ENCODE data around the gene HAAO. TPM values are rescaled to one million over a fixed set of nuclear protein-coding genes. Genes with fewer than 3 reads are reported as not detected.

The HAAO gene
- total RNA-seq, 1 experiment from 2014 or later: 0.74 TPM

DNA sequence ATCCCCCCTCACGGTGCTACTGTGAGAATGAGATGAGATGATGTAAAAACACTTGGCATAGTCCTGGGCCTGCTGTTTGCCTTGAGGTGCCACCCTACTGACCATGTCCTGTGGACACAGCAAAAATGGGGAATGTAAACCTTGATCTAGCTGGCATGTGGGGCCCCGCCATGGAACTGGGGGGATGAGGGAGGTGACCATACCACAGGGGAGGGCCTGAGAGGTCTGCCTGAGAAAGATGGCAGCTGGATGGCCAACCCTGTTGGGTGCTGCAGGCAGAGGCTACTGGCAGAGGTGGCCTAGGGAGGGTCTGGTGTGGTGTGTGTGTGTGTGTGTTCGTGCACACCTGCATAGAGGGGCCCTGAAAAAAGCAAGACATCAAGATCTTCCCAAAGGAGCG, 777 bp downstream of the HAAO start:
- in situ Hi-C loops (cut with HindIII; ENCODE audit: low pct_unique_long_range_greater_than_20kb, low sequenced_read_pairs) (no loop called here), intact Hi-C loops (cut with micrococcal nuclease; ENCODE audit: unreplicated experiment) (no loop called here)
- BruUV-seq (replicated peaks): no TSS peak
- Histone ChIP-seq H3K9me3 (ENCODE audit: control insufficient read depth, insufficient read depth, low read depth, low read length) (no peaks in the 10 kb centered on the region), H3K36me3 (ENCODE audit: control insufficient read depth, insufficient read depth, low read length) (no peaks in the 10 kb centered on the region), H3K4me1 (ENCODE audit: control insufficient read depth, insufficient read depth, low read length) (no peaks in the 10 kb centered on the region), H3K4me3 (ENCODE audit: low read depth in 2 of 2, low read length in 2 of 2) (no peak overlapping the region), H3K27ac (ENCODE audit: low read length) (no peak overlapping the region), H3K27me3 (ENCODE audit: control insufficient read depth, insufficient read depth, low read length) (no peaks in the 10 kb centered on the region)
- CTCF ChIA-PET: no interaction called here
- DNase-seq (ENCODE audit: low read depth, low spot score) (no peak), ATAC-seq (no peak)
- POLR2A ChIA-PET: no interaction called here
- TF ChIP-seq, protein P1, sequence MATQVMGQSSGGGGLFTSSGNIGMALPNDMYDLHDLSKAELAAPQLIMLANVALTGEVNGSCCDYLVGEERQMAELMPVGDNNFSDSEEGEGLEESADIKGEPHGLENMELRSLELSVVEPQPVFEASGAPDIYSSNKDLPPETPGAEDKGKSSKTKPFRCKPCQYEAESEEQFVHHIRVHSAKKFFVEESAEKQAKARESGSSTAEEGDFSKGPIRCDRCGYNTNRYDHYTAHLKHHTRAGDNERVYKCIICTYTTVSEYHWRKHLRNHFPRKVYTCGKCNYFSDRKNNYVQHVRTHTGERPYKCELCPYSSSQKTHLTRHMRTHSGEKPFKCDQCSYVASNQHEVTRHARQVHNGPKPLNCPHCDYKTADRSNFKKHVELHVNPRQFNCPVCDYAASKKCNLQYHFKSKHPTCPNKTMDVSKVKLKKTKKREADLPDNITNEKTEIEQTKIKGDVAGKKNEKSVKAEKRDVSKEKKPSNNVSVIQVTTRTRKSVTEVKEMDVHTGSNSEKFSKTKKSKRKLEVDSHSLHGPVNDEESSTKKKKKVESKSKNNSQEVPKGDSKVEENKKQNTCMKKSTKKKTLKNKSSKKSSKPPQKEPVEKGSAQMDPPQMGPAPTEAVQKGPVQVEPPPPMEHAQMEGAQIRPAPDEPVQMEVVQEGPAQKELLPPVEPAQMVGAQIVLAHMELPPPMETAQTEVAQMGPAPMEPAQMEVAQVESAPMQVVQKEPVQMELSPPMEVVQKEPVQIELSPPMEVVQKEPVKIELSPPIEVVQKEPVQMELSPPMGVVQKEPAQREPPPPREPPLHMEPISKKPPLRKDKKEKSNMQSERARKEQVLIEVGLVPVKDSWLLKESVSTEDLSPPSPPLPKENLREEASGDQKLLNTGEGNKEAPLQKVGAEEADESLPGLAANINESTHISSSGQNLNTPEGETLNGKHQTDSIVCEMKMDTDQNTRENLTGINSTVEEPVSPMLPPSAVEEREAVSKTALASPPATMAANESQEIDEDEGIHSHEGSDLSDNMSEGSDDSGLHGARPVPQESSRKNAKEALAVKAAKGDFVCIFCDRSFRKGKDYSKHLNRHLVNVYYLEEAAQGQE (IDR thresholded peaks at IDR 0.05; ENCODE audit: insufficient read depth in 1 of 2, low read depth in 2 of 2, low read length in 1 of 2): no peak
- TF ChIP-seq SIN3A (IDR thresholded peaks at IDR 0.05; ENCODE audit: borderline replicate concordance, insufficient read depth, low read depth, low read length) (no peak), TCF7L2 (IDR thresholded peaks at IDR 0.05; ENCODE audit: low read depth, low read length) (no peak), POLR2AphosphoS5 (IDR thresholded peaks at IDR 0.05; ENCODE audit: low read depth, low read length) (no peak)
- TF ChIP-seq, protein P2, sequence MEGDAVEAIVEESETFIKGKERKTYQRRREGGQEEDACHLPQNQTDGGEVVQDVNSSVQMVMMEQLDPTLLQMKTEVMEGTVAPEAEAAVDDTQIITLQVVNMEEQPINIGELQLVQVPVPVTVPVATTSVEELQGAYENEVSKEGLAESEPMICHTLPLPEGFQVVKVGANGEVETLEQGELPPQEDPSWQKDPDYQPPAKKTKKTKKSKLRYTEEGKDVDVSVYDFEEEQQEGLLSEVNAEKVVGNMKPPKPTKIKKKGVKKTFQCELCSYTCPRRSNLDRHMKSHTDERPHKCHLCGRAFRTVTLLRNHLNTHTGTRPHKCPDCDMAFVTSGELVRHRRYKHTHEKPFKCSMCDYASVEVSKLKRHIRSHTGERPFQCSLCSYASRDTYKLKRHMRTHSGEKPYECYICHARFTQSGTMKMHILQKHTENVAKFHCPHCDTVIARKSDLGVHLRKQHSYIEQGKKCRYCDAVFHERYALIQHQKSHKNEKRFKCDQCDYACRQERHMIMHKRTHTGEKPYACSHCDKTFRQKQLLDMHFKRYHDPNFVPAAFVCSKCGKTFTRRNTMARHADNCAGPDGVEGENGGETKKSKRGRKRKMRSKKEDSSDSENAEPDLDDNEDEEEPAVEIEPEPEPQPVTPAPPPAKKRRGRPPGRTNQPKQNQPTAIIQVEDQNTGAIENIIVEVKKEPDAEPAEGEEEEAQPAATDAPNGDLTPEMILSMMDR (IDR thresholded peaks at IDR 0.05): no peak

DNA sequence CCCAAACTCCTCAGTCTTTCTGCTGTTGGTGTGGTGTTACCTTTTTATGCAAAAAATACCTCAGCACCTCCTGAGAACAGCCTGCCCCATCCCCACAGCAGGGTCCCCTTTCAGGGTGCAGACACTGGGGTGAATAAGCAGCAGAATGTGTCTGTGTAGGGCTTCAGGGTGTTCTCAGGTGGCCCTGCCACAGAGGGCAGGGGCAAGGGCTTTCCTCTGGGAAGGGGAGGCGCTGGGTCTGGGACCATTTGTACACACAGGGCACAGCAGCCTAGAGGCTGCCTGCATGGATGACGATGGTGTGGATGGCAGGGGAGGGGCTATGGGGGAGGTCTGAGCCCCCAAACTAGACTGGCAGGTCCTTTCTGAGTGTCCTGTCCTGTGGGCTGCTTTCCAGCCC, 2.6 kb downstream of the HAAO start:
- no TSS peak for BruUV-seq (replicated peaks)
- POLR2A ChIA-PET: no interaction called here
- no peak for DNase-seq (ENCODE audit: low read depth, low spot score)
- Histone ChIP-seq H3K9me3 (ENCODE audit: control insufficient read depth, insufficient read depth, low read depth, low read length) (no peaks in the 10 kb centered on the region), H3K27me3 (ENCODE audit: control insufficient read depth, insufficient read depth, low read length) (no peaks in the 10 kb centered on the region), H3K4me1 (ENCODE audit: control insufficient read depth, insufficient read depth, low read length) (no peaks in the 10 kb centered on the region), H3K27ac (ENCODE audit: low read length) (no peak overlapping the region), H3K36me3 (ENCODE audit: control insufficient read depth, insufficient read depth, low read length) (no peaks in the 10 kb centered on the region), H3K4me3 (ENCODE audit: low read depth in 2 of 2, low read length in 2 of 2) (no peak overlapping the region)
- in situ Hi-C loops (cut with HindIII; ENCODE audit: low pct_unique_long_range_greater_than_20kb, low sequenced_read_pairs): no loop called here
- CTCF ChIA-PET: no interaction called here
- intact Hi-C loops (cut with micrococcal nuclease; ENCODE audit: unreplicated experiment): no loop called here
- TF ChIP-seq, protein P1 (IDR thresholded peaks at IDR 0.05; ENCODE audit: insufficient read depth in 1 of 2, low read depth in 2 of 2, low read length in 1 of 2): no peak
- no peak for TF ChIP-seq SIN3A (IDR thresholded peaks at IDR 0.05; ENCODE audit: borderline replicate concordance, insufficient read depth, low read depth, low read length)
- TF ChIP-seq TCF7L2 (IDR thresholded peaks at IDR 0.05; ENCODE audit: low read depth, low read length): no peak
- no peak for TF ChIP-seq POLR2AphosphoS5 (IDR thresholded peaks at IDR 0.05; ENCODE audit: low read depth, low read length)
- TF ChIP-seq, protein P2 (IDR thresholded peaks at IDR 0.05): no peak
- no peak for ATAC-seq
